Renal cortex interstitium (tissue), 11 donors: ENCODE results near the gene RAP2A. TPM values are rescaled to one million over a fixed set of nuclear protein-coding genes. Genes with fewer than 3 reads are reported as not detected.

Experiments
- DNase-seq, 11 donors: peaks; one replicate each; pipeline ENCODE4 v3.0.0-alpha.2; 2013; ENCODE audit warnings: low read depth in 9 of 11, low spot score in 4 of 11; ENCODE audit errors: extremely low read depth in 1 of 11
- polyA plus RNA-seq, 3 donors: library from polyadenylated mRNA; unstranded; fragments of 120-200 nt; gene quantifications; one replicate each; pipeline ENCODE4 v1.2.1, GENCODE V29; 2013; ENCODE audit not compliant: insufficient read length in 3 of 3

The RAP2A gene
- polyA plus RNA-seq, 3 donors, result 35.9 to 41.3 (median 38.9) TPM

- peak in 2 of 11 donors; percentile 17 to 29 for DNase-seq
Measured at GRCh38 chr13:97475011-97475410, 41.0 kb downstream of the RAP2A start.

DNA sequence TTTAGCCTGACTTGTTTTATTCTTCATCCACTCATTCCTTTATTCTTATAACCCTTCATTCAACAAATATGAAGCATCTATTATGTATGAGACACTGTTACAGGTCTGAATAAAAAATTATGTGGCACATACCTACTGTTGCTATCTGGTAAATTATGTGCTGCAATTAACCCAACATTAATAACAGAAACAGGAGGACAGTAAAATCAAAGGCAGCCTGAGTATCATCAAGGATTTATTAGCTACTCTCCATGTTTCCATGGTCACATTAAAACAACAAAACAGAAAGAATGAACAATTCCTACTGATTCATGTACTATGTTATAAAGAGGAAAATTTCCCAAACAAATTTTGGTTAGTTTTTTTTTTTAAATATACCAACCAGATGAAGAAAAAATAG, 43.9 kb downstream of the RAP2A start:
- peak in 6 of 11 donors; percentile 34 to 54 (median 46) for DNase-seq

GRCh38 chr13:97478247-97478646, 44.3 kb downstream of the RAP2A start:
- no peak for DNase-seq

GRCh38 chr13:97483465-97483864, 49.5 kb downstream of the RAP2A start:
- no peak for DNase-seq

GRCh38 chr13:97484301-97484700, 50.3 kb downstream of the RAP2A start:
- DNase-seq, result no peak

- no peak for DNase-seq
Measured at GRCh38 chr13:97485320-97485719, 51.4 kb downstream of the RAP2A start.

GRCh38 chr13:97490702-97491307, 56.8 kb downstream of the RAP2A start:
- no peak for DNase-seq

GRCh38 chr13:97491452-97491851, 57.5 kb downstream of the RAP2A start:
- DNase-seq, result no peak

DNA sequence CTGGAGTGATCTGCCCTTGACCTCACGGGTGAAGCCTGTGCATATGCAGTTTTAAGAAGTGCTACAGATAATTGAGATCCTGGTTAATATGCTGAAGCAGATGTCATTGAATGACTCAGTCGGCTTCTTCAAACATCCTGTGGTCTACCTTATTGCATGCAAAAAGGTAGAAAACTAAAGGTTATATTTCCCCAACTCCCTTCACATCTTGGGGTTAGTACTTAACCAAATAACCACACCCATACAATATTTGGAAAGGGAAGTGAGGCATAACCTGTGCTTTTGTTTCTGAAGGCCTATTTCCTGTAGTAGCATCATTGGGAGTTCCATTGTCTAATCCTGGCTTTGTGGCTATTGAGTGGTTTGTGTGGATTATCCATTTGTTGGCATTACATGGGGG, 58.3 kb downstream of the RAP2A start:
- DNase-seq, result no peak

DNA sequence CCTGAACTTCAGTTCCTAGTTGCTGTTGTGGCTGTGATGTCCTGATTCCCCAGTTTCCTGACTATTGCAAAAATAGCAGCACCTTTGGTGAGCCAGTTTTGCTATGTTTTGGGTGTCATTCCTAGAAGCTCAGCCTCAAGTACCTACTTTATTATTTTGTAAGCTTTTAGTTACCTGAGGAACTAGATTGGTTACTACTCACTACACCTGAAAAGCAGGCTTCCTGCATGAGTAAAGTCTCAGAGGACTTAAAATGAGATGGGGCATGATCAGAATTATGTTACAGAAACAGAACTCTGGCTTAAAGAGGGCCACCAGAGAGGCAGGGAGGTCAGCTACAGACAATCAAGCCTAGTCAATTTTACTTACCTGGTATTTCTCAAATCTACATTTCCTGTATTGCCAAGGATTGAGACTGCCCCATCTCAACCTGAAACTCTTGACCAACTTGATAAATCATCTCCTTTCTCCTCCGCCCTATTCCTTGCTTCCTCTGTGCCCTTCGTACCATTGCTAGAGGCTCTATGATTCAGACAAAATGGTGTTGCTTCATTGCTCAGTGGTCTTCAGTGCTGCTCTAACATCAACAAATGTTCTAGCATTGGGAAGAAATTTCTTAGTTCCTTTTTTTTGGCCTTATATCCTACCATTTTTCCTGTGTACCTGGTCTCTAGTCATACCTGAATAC, 58.9 kb downstream of the RAP2A start:
- no peak for DNase-seq

- DNase-seq, result no peak
Measured at GRCh38 chr13:97493456-97493855, 59.5 kb downstream of the RAP2A start.

DNA sequence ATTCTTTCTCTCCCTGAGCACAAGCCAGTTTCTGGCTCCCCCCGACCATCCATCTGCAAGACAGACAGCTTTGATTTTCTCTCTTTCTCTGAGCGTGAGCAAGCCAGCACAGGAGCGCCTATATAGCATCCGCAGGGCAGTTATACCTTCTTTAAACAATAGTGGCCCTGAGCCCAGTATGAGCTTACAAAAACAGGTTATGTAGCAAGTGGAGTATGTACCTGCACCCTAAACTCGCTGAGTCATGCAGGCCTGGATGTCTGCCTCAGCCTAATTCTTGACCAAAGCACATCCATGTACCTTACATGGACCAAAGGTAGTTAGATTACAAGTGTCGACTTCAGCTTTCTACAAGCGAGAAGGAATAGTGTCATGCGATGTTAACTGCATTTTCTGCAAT, 61.7 kb downstream of the RAP2A start:
- no peak for DNase-seq

DNA sequence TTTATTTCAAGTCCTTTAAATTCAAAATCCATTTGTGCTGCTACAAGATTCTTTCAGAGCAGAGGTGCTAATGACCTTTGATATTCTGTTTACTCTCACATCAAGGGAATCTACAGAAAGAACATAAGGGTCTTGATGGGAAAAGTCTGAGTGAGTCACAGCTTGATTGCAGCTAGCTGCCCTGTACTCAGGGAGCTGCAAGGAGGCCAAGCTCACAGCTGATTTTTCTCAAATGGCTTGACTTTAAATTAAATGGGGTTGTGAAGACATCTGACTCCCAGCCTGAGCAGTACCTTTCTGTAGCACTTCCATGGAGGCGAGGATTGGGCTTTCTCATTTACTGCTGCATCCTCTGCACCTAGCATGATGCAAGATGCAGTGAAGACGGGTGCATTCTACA, 62.5 kb downstream of the RAP2A start:
- DNase-seq, result no peak

GRCh38 chr13:97497400-97497799, 63.4 kb downstream of the RAP2A start:
- DNase-seq, result no peak

GRCh38 chr13:97498419-97498818, 64.5 kb downstream of the RAP2A start:
- DNase-seq, result no peak

GRCh38 chr13:97499181-97499580, 65.2 kb downstream of the RAP2A start:
- no peak for DNase-seq

GRCh38 chr13:97502181-97502580, 68.2 kb downstream of the RAP2A start:
- DNase-seq, result peak in 1 of 11 donors; percentile 29

- no peak for DNase-seq
Measured at GRCh38 chr13:97502706-97503105, 68.7 kb downstream of the RAP2A start.

- no peak for DNase-seq
Measured at GRCh38 chr13:97505017-97505416, 71.0 kb downstream of the RAP2A start.

GRCh38 chr13:97506511-97506910, 72.5 kb downstream of the RAP2A start:
- DNase-seq, result peak in 3 of 11 donors; percentile 23 to 34 (median 29)

DNA sequence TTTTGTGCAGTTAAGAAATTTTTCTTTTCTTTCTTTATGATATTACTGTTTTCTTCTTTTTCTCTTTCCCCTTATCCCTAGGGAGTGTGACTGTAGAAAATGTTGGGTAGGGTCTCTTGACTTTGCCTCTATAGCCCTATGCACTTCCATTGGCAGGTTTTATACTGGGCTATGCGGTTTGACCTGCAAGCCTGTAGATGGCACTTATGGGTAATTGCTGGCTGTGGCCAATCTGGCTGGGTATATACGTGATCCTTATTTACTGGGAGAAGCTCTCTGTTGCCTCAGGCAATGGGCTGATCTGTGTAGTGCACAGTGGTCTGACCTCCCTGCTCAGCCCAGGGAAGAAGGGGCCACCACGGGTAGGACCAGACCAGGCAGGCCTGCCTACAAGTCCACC, 78.8 kb downstream of the RAP2A start:
- no peak for DNase-seq
